ENCODE measurements around the gene MTHFD2L. TPM values are rescaled to one million over a fixed set of nuclear protein-coding genes. Genes with fewer than 3 reads are reported as not detected.

The MTHFD2L gene
- total and polyA plus RNA-seq, 2 donors (not counting 3 experiments of a cell fraction or from before 2014, with no cell fraction given) = 6.9 to 15.2 TPM

DNA sequence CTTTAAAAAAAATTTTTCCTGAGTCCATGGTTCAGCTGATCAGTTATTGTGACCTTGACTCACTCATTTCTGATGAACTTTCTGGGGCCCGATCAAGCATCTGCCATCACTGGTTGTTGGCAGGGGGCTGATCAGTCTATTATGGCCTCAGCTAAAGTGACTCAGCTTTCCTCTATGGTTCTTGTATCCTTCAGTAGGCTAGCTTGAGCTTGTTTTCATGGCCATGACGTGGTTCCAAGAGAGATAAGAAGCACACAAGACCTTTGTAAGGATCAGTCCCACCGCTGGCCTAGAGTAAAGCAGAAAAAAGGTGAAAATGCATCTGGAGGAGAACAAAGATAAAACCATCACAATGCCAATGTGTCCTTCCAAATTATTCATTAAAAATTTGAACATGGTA lies 120.6 kb downstream of the MTHFD2L start:
- Histone ChIP-seq H3K4me3 (replicated peaks in 1 of 3; ENCODE audit: insufficient read depth in 1 of 3, low read depth in 1 of 3, low read length in 3 of 3) (no peak overlapping the region), H3K4me2 (ENCODE audit: insufficient read depth, low read length) (no peak overlapping the region), H4K20me1 (replicated peaks; ENCODE audit: control insufficient read depth, extremely low read depth, insufficient read depth, low read length) (no peaks in the 10 kb centered on the region), H3K27me3 (ENCODE audit: control insufficient read depth in 2 of 2, insufficient read depth in 2 of 2, low read length in 2 of 2) (no peaks in the 10 kb centered on the region), H3K9me1 (replicated peaks; ENCODE audit: control insufficient read depth, extremely low read depth, insufficient read depth, low read length) (no peaks in the 10 kb centered on the region), H3K36me3 (ENCODE audit: control insufficient read depth in 2 of 2, extremely low read depth in 1 of 2, insufficient read depth in 2 of 2, low read length in 2 of 2) (no peaks in the 10 kb centered on the region), H3K4me1 (ENCODE audit: control insufficient read depth, extremely low read depth, insufficient read depth, low read length) (no peaks in the 10 kb centered on the region), H3K27ac (ENCODE audit: insufficient read depth, low read depth, low read length) (no peak overlapping the region), H2AFZ (ENCODE audit: low read depth, low read length) (no peak overlapping the region), H3K9me3 (replicated peaks; ENCODE audit: control insufficient read depth, insufficient read depth, low read length) (no peaks in the 10 kb centered on the region), H3K9ac (replicated peaks; ENCODE audit: extremely low read depth, insufficient read depth, low read length) (no peak overlapping the region), H3K79me2 (ENCODE audit: control insufficient read depth, insufficient read depth, low read length) (no peaks in the 10 kb centered on the region)
- ChIA-PET CTCF (interaction anchor here (0.8 to 1.4 kb wide), 2 partner anchors 22 to 26 kb away, joined by 3 to 4 read pairs; no protein-coding TSS in a partner anchor), POLR2A (no interaction called here)
- intact Hi-C loops (cut with micrococcal nuclease) (no loop called here), dilution Hi-C loops (cut with MboI; ENCODE audit: extremely low pct_ligation_motif_present, low sequenced_read_pairs) (no loop called here)
- no peak for DNase-seq (ENCODE audit: low read depth, low spot score)
- TF ChIP-seq, protein P1, sequence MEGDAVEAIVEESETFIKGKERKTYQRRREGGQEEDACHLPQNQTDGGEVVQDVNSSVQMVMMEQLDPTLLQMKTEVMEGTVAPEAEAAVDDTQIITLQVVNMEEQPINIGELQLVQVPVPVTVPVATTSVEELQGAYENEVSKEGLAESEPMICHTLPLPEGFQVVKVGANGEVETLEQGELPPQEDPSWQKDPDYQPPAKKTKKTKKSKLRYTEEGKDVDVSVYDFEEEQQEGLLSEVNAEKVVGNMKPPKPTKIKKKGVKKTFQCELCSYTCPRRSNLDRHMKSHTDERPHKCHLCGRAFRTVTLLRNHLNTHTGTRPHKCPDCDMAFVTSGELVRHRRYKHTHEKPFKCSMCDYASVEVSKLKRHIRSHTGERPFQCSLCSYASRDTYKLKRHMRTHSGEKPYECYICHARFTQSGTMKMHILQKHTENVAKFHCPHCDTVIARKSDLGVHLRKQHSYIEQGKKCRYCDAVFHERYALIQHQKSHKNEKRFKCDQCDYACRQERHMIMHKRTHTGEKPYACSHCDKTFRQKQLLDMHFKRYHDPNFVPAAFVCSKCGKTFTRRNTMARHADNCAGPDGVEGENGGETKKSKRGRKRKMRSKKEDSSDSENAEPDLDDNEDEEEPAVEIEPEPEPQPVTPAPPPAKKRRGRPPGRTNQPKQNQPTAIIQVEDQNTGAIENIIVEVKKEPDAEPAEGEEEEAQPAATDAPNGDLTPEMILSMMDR (IDR thresholded peaks at IDR 0.05; ENCODE audit: extremely low read depth in 1 of 2, insufficient read depth in 1 of 2, low read depth in 1 of 2, low read length in 2 of 2) = no peak
- TF ChIP-seq POLR2A (IDR thresholded peaks at IDR 0.05; ENCODE audit: low read depth, low read length) (no peak), JUN (IDR thresholded peaks at IDR 0.05; ENCODE audit: borderline replicate concordance, insufficient read depth, insufficient read length, low read depth) (no peak), FOS (IDR thresholded peaks at IDR 0.05; ENCODE audit: borderline replicate concordance, insufficient read depth, low read length) (no peak), POLR2AphosphoS5 (IDR thresholded peaks at IDR 0.05; ENCODE audit: insufficient read depth, low read depth, low read length) (no peak), GATA2 (IDR thresholded peaks at IDR 0.05; ENCODE audit: insufficient read depth, insufficient read length, low read depth, low read length) (no peak), MYC (IDR thresholded peaks at IDR 0.05; ENCODE audit: low read depth, low read length) (no peak), EZH2 (IDR thresholded peaks at IDR 0.05; ENCODE audit: borderline replicate concordance, low read depth, low read length, severe bottlenecking) (no peak)
- TF ChIP-seq, protein P2, sequence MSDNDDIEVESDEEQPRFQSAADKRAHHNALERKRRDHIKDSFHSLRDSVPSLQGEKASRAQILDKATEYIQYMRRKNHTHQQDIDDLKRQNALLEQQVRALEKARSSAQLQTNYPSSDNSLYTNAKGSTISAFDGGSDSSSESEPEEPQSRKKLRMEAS (IDR thresholded peaks at IDR 0.05; ENCODE audit: insufficient read depth, insufficient read length) = no peak
- no TSS peak for BruUV-seq (replicated peaks)
- no peak for FAIRE-seq
